GOT3 (cell line): Measurements from ENCODE around the gene TBCD.

Experiments used
- DNase-seq: peaks from one replicate; lab custom pipeline; 2025; ENCODE audit warnings: mixed read lengths; lab: John Stamatoyannopoulos, UW

Gene TBCD

DNA sequence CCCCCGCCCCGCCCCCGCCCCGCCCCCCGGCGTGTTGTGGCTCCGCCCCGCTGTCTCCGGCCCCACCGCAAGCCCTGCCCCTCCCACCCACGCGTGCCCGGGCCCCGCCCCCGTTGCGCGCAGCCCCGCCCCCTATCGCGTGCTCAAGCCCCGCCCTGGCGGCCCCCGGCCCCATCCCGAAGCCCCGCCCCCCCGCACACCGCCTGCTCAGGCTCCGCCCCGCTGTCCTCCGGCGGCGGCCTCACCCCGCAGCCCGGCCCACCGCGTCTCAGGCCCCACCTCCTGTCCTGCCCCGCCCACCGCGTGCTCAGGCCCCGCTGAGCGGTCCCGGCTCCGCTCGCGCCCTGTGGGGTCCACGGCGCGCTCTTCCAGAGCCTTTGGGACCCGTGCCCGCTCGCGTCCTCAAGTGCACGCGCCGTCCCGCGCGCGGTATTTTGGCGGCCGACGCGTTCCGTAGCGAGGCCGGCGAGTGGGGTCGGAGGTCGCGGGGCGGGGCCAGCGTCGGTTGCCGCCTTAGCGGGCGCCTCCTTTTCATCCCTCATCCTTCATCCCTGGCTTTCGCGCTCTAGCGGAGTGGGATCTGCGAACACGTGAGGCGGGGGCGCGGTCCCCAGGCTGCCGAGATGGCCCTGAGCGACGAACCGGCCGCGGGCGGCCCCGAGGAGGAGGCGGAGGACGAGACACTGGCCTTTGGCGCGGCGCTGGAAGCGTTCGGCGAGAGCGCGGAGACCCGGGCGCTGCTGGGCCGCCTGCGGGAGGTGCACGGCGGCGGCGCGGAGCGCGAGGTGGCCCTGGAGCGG, at the start of gene TBCD:
TBCD (plus strand) TSS at position 495 of the 800 bp plus-strand sequence; CDS start at position 624, 129 bp downstream.
- DNase-seq = peak; percentile 79

DNA sequence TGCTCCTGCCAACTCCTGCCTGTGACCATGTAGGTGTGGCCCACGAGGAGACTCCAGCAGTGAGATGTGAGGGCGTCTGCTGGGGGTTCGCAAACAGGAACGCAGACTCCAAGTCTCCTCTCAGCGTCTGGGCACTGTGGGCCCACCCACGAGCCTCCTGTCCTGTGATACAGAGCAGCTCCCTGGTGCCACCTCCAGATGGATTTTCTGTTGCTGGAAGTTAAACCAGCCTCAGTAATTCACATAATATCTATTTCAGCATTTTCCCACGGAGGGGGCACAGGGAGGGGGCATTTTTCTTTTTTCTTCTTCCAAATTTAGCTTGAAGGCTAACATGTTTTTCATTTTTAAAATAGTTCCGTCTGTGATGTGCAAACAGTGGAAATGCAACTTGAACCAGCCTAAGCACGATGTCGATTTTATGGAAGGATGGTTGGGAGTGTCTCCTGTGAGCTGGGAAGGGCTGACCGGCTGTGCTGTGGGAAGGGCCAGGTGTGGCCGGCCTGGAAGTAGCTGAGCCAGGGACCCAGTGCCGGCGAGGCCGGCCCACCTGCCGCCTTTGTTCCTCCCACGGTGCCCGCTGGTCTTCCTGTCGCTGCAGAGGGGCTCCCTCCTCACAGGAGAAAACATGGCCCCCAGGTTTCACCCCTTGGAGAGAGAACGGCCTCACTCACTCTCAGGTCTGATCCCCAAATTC, 49.5 kb upstream of the TBCD start:
- DNase-seq = no peak

DNA sequence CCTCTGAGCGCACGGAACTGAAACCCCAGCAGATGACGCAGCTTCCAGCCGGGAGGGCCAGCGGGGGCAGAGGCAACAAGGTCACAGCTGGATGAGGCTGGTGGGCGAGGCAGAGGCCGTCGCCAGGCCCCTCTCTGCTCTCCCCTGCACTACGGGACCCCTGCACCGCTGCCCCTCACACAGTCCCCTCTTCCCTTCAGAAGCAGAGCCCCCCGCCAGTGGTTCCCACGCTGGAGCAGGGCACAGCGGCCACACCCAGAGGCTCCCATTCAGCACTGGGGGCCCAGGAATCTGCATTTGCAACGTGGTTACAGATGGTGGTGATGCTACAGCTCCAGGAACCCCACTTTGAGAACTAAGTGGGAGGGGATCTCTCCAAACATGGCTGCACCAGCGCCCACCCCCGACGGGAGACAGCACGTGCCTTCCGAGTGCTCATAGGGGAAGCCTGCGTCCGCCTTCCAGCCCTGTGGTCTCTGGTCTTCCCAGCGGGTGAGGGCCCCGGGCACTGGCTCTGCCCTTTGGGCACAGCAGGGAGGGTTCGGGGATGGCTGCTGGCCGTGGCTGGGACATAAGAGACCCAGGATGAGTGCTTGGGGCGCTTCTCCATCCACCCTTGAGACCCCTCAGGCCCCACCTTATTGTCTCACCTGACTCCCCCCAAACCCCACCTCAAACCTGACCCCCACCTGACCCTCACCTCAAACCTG, 48.7 kb upstream of the TBCD start:
- no peak for DNase-seq

DNA sequence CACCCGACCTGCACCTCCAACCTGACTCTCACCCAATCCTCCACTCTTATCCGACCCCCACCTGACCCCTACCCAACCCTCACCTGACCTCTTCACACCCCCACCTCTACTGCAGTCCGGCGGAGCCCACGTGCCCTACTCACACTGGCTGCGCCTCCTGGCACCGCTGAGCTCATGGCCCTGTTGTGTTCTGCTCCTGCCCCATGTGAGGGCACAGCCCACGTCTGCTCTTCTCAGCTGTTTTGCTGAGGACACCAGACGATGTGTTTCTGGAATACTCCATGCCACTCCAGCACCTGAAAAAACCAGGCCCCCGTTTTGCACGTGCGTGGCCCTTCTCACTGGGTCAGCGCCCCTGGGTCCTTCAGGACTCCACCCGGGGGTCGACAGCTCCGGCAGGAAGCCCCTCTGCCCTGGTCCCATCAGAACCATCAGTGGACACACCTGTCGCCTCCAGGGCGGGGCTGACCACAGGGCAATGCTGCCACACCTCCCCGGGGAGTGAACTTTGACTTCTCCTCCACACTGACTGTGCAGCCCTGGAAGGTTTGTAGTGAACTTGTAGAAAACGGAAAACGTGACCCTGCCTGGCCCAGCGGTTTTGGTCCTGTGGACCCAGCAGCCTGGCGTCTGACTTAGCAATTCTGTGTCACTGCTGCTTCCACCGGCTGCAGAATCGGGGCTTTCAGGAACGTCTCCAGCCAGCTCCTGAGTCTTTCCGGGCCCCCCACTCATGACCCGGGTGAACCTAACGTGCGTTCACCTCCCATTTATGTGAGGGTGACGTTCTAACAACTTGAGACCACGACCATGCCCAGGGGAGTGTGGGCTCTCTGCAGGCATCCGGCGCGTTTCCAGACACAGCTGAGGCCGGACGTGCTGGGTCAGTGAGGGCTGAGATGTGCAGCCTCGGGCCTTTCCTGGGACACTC, 47.7 kb upstream of the TBCD start:
- DNase-seq = no peak

DNA sequence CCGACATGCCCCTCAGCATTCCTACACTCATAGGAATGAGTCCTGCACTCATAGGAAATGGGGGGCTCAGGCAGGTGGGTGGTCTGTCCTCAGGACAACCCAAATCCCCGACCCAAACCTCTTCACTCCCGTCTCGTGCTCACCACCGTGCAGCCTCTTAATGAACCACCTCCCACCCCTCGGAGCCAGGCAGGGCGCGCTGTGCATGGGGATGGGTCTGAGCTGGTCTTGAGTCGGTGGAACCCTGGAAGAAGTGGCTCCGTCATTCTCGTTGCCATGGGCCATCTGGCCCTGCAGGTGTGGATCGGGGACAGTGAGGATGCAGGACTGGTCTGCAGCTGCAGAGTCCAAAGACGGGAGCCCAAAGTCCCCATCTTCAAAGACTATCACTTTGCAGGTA, 47.0 kb upstream of the TBCD start:
- no peak for DNase-seq

DNA sequence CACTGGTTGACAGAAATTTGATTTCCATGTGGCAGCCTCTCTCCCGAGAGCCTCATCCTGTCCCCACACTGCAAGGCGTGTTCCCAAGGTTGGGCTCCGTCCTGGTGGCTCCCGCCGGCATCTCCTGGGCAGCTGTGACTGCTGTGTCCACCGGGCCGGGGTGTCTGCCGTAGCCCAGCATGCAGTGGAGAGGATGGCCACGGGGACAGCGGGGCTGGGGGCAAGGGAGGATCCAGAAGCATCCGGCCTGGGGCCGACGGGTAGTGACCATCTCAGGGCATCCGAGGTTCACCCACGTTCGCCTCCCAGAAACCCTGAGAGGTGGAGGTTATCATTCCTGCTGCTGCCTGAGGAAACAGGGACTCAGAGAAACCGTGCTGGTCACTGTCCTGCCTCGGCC, 46.1 kb upstream of the TBCD start:
- DNase-seq = no peak

DNA sequence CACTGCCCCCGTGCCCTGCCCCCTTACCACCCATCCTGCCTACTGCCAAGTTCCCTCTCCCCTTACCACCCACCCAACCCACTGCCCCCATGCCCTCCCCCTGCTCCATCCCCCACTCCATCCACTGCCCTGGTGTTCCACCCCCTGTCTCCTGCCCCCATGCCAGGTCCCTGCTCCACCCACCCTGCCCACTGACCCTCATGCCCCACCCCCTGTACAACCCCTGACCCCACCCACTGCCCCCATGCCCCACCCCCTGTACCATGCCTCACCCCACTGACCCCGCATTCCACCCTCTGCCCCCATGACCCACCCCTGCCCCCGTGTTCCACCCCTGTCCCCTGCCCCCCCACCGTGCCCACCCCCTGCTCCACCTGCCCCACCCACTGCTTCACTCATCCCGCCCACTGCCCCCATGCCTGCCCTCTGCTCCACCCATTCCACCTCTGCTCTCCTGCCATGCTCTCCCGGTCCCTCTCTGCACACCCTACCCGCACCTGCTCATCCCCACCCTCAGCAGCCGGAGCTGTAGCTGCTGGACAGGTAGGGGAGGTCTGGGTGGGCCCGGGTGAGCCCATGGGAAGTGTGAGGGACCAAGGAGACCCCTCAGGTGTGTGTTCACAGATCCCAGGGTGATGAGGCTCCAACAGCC, 42.7 kb upstream of the TBCD start:
- no peak for DNase-seq

DNA sequence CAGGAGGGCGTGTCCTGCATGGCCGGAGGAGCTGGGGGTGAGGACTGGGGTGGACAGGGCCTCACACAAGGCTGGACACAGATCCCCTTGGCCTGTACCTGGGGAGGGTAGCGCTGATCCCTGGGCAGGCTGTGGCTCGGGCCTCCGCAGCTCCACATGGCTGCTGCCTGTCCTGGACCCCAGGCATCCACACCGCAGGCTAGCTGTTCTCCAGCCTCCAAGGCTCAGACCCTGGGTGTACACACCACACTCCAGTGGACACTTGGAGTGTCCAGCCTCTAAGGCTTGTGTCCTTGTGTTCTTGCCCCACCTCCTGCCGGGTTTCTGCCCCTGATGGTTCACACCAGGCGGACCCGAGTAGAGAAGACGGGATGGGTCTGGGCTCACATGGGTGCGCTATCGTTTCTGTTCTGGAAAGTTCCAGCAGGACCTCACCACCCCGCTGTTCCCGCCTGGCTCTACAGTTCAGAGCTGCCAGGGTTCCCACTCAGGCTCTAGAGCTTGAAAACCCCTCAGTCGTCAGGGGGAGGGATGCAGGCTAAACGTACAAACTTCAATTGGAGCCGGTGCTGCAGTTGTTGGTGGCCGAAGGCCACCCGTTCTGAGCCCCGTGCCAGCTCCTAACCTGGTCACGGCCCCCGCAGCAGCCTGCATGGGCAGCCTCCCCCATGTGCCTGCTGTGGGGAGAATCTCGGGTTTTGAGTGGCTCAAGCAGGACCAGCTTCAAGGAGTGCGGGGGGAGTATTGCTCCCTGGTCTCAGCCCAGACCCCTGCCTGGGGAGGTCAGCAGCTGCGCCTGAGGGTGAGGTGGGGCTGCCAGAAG, 42.0 kb upstream of the TBCD start:
- no peak for DNase-seq

DNA sequence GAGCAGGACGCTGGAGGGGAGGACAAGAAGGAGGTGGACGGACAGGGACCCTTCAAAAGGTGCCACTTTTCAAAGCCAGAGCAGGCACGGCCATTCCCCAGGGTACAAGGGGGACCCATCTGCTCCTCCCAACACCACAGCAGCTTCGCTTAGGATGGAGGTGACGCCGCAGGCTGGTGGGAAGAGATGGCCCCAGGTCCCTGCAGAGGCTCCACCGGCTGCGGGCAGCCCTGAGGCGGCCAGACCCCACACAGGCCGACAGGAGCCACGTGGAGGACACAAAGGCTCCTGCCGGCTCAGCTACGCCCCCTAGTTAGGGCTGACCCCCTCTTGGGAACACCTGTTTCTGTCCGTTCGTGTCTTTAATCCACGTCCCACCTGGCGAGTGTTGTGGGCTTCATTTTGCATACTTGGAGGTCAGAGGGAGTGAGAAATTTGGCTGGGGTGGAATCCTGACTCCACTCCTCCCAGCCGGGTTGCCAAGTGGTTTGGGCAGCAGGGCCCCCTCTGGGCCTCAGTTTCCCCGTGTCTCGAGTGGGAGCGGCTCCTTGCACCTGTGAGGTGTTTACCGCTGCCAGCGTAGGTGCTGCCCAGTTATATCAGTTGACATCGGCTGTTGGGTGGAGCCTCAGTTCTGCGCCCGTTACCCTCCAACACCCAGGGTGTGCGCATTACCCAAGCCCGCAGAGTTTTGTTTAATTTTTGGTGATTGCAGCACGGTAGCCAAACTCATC, 41.2 kb upstream of the TBCD start:
- no peak for DNase-seq

DNA sequence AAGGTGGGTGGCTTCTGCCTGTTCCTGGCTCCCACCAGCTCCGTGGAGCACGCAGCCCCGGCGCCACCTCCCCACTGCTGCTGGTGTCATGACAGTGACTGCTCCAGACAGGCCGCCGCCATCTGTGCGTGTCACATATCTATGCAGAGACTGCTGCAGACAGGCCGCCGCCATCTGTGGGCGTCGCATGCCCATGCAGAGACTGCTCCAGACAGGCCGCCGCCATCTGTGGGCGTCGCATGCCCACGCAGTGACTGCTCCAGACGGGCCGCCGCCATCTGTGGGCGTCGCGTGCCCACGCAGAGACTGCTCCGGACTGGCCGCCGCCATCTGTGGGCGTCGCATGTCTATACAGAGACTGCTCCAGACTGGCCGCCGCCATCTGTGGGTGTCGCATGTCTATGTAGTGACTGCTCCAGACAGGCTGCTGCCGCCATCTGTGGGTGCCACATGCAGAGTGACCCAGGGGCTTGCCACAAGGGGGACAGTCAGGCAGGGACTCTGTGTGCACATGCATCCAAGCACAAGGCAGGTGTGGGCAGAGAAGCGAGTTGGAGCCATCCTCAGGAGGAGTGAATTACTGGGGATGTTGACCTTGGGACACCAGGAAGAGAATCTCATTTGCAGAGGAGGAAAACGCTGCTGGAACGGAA, 38.7 kb upstream of the TBCD start:
- no peak for DNase-seq

DNA sequence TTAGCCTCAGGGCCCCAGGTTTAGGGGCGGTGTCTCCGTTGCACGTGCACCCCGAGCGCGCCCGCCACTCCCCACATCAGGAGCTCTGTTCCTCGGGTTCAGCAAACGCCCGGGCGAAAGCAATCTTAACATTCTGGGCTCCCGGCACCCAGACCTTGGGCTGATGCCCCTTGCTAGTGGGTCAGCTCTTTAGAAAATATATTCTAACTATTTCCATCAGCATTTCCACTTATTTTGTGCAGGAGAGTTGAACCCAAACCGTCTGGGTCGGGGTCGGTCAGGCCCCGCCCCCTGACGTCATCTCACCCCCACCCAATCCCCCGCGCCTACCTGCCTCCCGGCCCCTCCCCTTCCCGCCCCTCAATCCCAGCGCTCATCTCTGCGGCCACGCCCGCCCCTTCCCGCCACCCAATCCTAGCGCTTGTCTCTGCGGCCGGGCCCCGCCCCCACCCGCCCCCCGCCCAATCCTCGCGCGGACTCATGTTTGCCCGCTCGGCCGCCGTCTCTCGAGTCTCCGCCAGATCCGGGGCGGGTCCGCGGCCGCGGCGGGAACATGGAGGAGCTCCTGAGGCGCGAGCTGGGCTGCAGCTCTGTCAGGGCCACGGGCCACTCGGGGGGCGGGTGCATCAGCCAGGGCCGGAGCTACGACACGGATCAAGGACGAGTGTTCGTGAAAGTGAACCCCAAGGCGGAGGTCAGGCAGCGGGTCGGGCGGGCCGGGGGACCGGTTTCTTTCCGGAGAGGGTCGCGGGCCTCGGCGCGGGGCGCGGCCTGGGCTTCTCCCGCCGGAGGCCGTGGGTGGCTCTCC, 35.5 kb upstream of the TBCD start, which contains the start of gene FN3KRP:
FN3KRP (plus strand) TSS at position 504 of the 808 bp plus-strand sequence; CDS start at position 554, 50 bp downstream.
- peak; percentile 57 for DNase-seq

DNA sequence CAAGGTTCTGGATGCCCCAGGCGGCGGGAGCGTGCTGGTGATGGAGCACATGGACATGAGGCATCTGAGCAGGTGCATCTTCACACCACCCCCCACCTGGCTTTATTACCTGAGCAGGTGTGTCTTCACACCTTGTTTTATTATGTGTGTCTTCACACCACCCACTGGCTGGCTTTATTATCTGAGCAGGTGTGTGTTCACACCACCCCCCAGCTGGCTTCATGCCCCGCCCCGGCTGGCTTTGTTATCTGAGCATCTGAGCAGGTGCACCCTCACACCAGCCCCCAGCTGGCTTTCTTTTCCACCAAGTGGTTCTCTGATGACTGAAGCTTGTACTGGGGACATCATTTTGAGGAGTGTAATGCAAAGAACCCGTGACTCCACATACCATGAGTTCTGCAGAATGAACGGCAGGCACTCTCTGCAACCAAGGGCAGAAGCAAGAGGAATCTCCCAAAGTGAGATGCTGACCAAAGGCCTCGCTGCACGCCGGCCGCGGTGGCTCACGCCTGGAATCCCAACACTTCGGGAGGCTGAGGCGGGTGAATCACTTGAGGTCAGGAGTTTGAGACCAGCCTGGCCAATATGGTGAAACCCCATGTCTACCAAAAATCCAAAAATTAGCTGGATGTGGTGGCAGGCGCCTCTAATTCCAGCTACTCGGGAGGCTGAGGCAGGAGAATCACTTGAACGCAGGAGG, 32.7 kb upstream of the TBCD start:
- no peak for DNase-seq

DNA sequence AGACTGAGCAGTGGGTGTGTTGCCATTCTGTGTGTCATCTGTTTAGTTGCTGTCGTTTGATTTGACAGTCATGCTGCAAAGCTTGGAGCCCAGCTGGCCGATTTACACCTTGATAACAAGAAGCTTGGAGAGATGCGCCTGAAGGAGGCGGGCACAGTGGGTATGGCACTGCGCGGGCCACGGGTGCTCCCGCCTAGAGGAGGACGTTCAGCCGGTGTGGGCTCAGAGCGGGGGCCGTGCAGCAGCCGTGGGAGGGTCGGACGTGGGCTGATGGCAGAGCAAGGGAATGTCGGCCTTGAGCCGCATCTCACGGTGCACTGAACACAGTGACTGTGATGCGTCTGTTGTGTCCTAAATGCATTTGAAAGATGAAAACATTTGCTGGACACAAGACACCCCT, 31.7 kb upstream of the TBCD start:
- DNase-seq = no peak

DNA sequence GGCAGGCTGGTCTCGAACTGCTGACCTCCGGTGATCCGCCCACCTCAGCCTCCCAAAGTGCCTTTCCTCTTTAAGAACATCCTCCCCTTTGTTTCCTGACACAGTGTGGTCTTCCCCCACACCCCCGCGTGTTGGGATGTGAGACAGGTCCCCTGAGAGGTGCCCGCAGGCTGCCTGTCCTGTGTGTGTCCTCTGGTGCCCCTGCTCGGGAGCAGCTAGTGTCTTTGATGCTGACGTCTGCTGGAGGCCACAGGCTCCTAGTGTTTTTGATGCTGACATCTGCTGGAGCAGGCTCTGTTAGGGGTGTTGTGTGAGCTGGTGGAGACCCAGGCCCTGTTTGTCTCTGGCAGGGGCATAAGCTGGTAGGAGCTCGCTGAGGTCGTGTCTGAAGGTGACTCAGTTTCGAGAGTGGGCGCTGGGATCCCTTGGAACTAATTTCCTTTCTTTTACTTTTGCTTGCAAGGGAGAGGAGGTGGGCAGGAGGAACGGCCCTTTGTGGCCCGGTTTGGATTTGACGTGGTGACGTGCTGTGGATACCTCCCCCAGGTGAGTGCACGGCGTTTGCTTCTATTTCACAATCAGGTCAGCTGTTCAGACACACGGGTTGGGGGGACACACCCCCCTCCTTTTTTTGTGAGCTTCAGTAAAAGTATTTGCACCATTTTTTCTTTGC, 29.4 kb upstream of the TBCD start:
- DNase-seq = no peak

DNA sequence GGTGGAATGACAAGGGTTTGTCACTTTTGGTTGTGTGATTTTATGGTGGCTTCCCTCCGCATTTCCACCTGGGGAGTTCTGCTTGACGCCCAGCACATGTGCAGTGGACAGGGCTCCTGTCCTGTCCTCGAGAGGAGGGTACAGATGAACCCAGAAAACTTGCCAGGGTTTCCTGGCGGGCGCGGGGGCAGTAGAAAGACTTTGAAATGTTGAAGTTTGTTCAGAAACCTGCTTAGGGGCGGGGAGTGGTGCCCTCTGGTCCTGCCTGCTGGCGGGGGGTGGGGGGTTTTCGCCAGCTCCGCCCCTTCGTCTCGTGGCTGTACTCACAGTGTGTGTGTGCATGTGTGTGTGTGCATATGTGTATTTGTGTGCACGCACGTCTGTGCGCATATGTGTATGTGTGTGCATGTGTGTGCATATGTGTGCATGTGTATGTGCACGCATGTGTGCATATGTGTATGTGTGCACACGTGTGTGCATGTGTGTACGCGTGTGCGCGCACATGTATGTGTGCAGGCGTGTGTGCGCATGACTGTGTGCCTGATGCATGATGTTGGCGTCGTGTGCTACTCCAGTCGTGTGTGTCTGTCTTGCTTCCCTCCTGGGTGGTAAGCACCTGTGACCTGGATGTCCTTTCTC, 28.6 kb upstream of the TBCD start:
- no peak for DNase-seq

DNA sequence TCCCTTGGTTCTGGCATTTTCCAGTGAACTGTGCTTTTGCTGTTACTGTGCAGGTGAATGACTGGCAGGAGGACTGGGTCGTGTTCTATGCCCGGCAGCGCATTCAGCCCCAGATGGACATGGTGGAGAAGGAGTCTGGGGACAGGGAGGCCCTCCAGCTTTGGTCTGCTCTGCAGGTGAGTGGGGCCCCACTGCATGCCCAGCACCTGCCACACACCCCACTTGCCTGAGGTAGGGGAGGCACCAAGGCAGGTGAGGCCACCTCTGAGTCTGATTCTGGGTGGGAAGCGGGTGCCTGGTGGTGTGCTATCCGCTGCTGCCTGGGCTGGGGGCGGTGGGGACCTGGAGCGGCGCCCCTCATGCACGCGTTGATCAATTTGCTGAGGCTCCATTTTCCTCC, 25.4 kb upstream of the TBCD start:
- DNase-seq = no peak
